GM18907 (cell line): Measurements from ENCODE around the gene PHACTR1.
"Not testable (repeated sequence)": the region's sequence is repeated elsewhere in the genome, so short reads cannot be mapped to it uniquely, and the experiment has no call there.

Source experiments
- ATAC-seq: cut with Tn5 transposase; IDR thresholded peaks from one replicate; pipeline ENCODE4 v1.9.1; 2021; ENCODE audit warnings: mild to moderate bottlenecking, moderate library complexity; ENCODE audit not compliant: unreplicated experiment

The PHACTR1 gene

DNA sequence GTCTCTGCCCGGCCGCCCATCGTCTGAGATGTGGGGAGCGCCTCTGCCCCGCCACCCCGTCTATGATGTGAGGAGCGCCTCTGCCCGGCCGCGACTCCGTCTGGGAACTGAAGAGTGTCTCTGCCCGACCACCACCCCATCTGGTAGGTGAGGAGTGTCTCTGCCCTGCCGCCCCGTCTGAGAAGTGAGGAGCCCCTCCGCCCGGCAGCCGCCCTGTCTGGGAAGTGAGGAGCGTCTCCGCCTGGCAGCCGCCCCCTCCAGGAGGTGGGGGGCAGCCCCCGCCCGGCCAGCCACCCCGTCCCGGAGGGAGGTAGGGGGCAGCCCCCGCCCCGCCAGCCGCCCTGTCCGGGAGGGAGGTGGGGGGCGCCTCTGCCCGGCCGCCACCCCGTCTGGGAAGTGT is 417.3 kb downstream of the PHACTR1 start:
- not testable (repeated sequence) for ATAC-seq

- ATAC-seq, result no peak
These were observed 418.6 kb downstream of the PHACTR1 start for GRCh38 chr6:13135152-13135551.

DNA sequence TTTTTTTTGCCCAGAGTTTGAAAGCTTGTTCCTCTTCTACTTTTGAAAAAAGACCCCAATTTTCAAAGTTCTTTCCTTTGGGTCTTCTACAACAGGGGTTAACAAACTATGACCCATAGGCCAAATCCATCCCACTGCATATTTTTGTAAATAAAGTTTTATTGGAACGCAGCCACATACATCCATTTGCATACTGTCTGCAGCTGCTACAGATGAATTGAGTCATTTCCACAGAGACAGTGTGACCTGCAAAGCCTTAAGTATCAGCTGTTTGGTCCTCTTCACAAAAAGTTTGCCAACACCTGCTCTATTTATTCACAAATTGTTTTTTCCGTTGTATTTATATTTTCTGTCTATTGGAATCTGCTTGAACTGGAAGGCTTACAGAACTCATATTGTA is 422.6 kb downstream of the PHACTR1 start:
- ATAC-seq, result no peak

GRCh38 chr6:13140980-13141379 is 424.4 kb downstream of the PHACTR1 start:
- ATAC-seq, result no peak

GRCh38 chr6:13141387-13141786 is 424.8 kb downstream of the PHACTR1 start:
- no peak for ATAC-seq

GRCh38 chr6:13142611-13143010 is 426.0 kb downstream of the PHACTR1 start:
- ATAC-seq, result no peak

DNA sequence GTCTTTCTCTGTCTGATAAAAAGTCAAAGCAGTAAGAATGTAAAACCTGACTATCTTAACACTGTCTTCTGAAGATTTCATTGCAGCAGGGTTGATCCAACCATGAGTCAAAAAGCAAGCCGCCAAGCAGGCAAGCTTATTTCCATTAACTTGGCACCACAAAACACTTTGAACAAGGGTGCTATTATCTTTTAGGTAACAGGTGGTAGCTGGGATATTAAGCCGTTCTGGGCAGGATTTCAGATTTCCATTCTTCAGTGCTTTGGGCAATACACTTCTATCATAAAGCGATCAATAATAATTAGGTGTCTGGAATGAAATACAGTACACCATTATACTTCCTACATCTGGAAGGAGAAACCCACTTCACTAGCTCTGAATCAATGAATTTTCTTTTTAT is 429.9 kb downstream of the PHACTR1 start:
- no peak for ATAC-seq

DNA sequence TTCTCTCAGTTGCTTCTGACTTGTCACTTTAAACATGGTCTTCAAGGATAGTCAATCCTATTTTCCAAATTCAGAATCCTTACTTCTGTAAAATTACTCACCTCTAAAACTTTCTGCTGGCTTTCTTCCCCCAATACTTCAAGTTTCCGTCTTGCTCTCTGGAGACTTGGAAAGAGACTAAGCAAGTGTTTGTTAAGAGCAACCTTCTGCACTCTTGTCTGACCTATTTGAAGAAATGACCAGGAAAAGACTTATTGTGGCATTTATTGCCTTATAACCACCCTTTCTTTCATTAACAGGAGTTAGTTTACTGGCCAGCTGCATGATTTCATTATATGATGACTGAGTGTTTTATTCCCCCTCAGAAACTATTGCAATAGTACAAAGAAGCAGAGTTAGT is 430.8 kb downstream of the PHACTR1 start:
- ATAC-seq, result no peak

DNA sequence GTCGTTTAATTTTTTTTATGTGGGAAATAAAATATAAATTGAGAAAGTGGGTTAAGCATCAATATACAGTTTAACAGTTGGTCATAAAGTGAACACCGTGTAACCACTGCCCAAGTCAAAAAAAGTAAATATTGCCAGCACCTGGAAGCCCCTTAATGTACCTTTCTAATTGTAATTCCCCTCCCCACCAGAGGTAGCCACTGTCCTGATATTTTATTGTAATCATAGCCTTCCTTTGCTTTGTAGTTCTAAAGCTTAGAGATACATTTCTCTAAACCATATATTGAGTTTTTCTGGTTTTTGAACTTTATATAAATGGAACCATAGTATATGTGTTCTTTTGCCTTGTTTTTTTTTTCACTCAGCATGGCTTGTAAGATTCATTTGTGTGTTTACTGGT is 431.2 kb downstream of the PHACTR1 start:
- no peak for ATAC-seq

DNA sequence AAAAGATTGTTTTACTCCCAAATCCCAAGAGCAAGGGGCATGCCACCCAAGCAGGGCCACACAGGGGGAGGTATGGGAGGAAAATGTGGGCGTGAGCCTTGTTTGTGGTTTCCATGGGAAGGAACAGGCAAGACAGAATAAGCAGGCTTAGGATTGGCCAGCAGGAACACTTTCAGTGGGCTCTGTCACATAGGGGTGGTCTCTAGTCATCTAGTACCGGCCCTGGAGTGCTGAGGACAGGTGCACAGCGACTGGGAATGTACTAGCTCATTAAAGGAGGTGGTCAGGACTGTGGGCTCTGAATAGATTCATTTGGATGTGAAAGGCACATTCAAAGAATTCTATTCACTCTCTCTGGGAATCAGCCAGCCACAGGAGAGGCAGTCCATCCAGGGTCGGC is 436.2 kb downstream of the PHACTR1 start:
- ATAC-seq, result no peak

- ATAC-seq, result no peak
These were observed 439.8 kb downstream of the PHACTR1 start for GRCh38 chr6:13156381-13156780.

GRCh38 chr6:13157293-13157692 is 440.7 kb downstream of the PHACTR1 start:
- no peak for ATAC-seq

- no peak for ATAC-seq
These were observed 442.7 kb downstream of the PHACTR1 start for GRCh38 chr6:13159300-13159699.

DNA sequence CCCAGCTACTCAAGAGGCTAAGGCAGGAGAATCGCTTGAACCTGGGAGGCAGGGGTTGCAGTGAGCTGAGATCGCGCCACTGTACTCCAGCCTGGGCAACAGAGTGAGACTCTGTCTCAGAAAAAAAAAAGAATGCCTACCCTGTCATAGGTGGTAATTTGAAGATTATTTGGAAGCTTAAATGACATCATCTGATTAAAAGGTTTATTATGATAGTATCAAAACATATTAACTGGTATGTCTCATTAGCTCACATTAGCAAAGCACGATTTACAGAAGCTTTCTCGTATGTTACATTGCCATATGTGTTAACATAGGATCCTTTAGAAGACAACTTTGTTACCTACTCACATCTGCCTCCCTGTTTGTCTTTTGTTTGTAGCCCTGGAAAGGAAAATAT is 443.3 kb downstream of the PHACTR1 start:
- ATAC-seq, result not testable (repeated sequence)

DNA sequence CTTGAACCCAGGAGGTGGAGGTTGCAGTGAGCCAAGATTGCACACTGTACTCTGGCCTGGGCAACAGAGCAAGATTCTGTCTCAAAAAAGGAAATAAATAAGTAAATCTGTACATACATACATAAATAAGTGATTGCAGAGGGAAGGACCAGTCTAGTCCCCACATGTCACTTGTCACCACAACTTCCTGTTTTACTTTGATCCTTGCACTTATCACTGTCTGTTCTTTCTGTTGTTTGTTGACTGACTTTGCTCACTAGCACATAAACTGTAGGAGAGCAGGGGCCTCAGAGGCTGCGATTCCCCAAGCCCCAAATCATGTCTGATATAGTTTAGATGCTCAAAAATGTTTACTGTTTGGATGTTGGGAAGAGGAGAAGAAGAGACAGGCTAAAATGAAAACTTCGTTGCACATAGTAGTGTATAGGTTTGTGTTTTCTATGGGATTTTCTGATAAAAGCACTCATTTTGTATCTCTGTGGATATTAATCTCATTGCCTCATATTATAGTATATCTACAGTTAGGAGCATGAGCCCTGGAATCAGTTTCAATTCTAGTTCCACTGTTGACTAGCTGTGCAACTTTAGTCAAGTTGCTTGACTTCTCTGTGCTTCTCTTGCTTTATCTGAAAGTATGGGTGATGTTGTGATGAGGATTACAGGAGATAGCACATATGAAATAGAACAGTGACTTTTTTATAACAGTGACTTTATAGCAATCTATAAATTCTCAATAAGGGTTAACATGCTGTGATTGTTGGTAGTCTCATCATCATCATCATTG is 446.8 kb downstream of the PHACTR1 start:
- no peak for ATAC-seq

DNA sequence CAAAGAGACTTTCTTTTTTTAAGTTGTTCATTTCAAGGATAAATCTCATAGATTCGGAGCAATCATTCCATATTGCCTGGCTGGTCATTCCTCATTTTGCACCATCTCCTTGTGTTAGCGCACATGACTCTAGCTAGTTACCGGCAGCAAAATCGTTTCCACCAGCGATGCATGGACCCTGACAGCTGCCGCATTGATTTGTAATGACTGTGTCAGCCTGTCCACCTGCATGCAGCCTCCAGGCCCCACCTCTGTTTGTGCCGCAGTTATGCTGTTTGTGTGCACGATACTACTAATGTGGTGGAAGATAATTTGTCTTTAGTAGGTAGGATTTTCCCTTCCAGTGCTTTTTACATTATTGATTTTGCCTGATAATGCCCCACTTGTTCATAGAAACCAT is 447.7 kb downstream of the PHACTR1 start:
- ATAC-seq, result no peak

- ATAC-seq, result no peak
These were observed 449.1 kb downstream of the PHACTR1 start for GRCh38 chr6:13165502-13166172.

- no peak for ATAC-seq
These were observed 449.7 kb downstream of the PHACTR1 start for GRCh38 chr6:13166269-13166668.

- no peak for ATAC-seq
These were observed 450.3 kb downstream of the PHACTR1 start for GRCh38 chr6:13166916-13167315.

- ATAC-seq, result no peak
These were observed 455.7 kb downstream of the PHACTR1 start for GRCh38 chr6:13172291-13172690.

DNA sequence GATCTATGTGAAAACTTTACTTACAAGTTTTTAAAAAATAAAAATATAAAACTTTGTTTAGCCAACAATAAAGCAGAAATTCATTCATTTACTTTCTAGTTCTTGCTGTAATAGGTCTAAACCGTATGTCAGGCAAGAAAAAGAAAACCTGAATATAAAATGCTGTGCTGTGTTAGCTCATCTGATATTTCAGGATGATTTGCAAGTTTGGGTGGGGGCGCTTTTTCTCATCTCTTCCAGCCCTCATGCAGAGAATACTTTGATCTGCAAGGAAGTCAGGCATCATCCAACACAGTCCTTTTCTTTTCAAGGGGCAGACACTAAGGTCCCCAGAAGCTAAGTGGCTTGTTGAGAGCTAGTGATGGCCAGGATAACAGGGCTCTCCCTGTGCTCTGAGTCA is 458.5 kb downstream of the PHACTR1 start:
- no peak for ATAC-seq

DNA sequence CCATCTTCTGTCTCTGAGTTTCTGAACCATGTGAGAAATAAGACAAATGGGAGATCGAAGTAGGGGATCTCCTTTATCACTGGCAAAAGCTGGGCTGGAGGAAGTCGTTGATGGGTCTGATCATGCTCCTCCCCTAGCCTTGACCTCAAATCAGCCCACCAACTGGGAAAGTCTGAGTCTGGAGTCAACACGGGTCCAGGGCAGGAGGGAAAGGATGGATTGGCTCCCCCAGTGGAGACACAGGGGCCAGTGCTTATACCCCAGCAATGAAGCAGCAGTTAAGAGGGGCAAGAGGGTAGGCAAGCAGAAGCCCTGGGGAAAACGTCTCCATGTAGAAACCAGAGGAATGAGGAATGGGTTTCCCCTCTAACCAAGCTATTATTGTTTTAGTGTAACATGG is 459.2 kb downstream of the PHACTR1 start:
- ATAC-seq, result no peak

GRCh38 chr6:13177664-13178063 is 461.1 kb downstream of the PHACTR1 start:
- no peak for ATAC-seq
